ENCODE results near the gene CEP83.
A peak's percentile ranks its signal among the peaks of the same experiment; 100 is the strongest.

CEP83 gene

DNA sequence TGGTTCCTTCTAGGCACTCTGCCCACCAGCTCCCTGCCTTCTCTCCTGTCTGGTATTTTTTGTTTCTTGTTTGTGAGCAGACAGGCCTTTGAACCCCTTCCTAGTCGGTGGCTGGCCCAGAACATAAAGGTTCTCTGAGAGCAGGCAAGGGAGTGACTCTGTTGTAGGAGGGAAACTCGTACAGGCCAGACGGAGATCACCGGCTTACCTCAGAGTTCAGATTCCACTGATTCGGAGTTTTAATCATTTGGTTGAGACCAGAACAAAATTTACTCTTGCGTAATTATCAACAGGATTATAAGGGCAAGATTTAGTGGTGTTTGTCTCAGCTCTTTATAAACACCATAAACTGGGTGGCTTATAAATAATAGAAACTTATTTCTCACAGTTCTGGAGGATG, 182.9 kb downstream of the CEP83 start:
- intact Hi-C loops (cut with DNase I): no loop called here
- no peak for DNase-seq

DNA sequence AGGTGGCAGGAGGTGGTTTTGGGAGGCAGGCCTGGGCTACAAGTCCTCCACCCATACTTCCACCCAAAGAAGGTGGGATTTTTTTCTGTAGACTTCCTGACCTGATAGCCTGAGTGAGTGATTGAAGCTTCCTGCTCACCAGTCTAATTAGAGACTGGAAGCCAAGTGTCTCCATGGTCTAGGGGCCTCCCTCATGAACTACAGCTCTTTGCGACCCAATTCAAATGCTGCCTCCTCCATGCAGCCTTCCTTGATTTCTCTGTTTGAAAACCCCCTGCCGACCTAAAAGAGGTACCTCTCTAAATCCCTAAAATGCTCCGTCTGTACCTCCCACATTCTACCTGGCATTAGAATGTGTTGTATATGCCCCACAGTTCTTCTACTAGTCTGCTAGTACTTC, 186.4 kb downstream of the CEP83 start:
- intact Hi-C loops (cut with DNase I): no loop called here
- DNase-seq: no peak

DNA sequence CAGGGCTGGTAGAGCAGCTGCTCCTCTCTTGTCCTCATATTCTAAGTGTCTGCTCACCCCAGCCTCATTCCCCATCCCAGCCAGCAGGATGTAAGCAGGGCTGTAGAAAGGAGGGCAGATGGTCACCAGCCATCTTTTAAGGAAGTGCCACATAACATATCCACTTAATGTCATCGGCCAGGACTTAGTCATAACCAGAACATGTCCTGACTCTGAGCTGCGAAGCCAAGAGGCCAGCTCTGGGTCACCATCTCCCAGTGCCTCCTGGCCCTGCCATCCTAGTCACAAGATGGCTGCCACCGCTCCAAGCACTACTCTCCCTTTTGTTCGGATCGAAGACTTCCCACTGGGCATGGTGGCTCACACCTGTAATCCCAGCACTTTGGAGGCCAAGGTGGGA, 187.4 kb downstream of the CEP83 start:
- no peak for DNase-seq
- intact Hi-C loops (cut with DNase I): no loop called here

DNA sequence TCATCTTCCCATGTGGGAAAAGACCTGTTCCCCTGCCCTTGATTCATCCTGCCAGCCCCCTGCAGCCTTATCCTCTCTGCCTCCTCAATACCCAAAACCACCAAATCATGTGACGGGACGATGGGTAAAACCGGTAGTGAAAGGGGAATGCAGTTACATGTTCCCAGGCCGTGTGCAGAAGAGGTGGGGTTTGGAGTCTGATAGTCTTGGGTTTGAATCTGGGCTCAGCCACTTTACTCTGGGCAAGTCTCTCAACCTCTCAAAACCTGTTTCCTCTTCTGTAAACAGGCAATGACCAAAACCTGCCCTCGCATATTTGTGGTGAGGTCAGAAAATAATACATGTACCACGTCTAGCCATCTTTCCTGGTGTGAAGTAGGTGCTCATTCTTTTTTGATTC, 188.3 kb downstream of the CEP83 start:
- DNase-seq: no peak
- intact Hi-C loops (cut with DNase I): no loop called here

DNA sequence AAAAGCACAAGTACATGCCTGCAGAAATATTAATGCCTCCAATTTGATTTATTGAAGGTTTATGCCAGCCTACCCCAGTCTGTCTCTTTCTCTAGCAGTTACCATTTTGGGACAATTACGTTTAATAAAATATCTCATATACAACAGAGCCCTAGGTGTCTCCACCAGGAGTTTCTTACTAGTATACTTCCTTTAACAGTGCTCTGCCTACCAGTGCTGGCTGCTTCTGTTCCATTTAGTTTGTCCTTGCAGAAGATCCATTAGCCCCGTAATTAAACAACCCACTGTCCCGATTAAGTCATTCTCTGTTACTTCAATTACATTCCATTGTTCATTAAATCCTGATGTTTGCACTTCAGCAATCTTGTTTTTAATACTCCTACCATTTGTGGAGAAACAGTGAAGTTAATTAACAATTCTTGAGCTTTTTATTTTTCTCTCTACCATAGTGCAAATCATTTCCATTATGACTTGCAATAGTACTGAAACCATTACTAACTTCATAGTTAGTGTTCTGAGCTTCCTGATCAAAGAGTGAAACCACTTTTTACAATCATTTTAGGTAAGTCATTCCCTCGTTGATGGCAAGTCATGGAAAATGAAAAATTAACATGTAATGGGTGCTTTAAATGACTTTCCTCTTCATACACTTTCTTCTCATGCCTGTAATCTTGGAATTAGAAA, 190.2 kb downstream of the CEP83 start:
- intact Hi-C loops (cut with DNase I): no loop called here
- no peak for DNase-seq

DNA sequence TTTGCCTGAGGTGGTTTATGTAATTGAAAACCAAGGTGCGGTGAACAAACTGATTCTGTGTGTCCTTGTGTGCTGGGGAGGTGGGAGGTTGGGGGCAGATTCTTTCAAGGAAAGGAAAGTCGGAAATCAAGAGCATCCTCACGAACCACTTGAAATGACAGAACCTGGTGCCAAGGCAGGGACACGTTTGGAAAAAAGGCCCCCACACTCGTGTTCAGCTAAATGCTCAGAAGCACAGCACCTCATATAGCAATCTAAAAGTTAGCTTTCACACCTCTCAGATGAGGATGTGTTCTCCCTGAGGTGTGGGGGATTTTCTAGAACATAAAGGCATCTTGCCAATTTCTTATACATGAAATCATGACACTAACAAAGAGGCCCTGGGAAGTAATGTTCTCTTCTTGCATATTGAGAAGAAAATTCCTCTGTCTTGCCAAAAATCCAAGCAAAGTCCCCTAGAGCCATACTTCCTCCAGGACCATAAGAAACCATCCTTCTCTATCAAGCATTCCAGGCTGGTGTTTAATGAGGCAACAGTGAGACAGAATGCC, 191.7 kb downstream of the CEP83 start:
- peak in 1 of 10 donors; percentile 27 for DNase-seq
- intact Hi-C loops (cut with DNase I): no loop called here

DNA sequence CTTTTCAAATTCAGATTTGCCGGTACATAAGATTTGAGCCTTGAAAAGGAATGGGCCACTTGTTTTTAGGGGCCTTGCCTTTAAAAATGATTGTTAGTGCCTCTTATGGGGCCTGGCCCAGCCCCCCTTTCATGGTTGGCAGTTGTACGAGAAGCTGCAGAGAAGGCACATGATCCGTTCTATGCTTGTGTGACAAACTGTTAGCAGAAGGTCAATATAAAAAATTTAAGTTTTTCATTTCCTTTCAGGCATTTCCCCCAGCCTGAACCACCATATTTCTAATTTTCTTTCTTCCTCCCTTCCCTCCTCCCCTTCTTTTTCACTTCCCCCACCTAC, 192.2 kb downstream of the CEP83 start:
- intact Hi-C loops (cut with DNase I): no loop called here

DNA sequence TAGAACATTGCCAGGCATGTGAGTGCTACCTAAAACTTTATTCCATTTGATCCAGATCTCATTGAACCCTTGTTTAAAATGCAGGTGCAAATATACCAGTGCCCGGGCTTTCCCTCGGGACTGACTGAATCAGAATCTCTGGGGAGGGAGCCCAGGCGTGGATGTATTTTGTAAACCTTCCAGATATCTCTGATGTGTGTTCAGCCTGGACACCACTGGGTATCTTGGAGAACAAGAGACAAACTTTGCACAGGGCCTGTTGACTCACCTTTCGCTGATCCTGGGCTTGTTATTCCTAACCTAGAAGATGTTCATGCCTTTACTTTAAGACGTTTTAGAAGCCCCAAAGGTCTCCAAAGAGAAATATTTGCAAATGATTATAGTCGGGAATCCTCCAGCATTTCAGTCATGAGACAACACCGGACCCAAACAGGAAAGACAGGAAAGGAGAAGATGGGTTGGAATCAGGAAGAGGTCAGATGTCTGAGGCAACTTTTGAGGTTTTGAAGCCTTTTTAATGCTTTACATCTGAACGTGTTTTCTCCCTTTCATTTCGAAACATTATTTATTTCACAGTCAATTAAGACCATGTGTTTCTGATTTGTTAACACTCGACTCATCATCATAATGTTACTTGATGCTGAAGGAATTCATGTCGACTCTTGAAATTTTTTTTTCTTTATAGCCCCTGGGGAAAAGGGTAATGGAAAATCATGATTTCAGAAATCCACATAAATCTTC, 192.7 kb downstream of the CEP83 start:
- DNase-seq: no peak
- intact Hi-C loops (cut with DNase I): no loop called here

More for the DNA sequence above, 192.2 kb downstream of the CEP83 start:
- DNase-seq: no peak

DNA sequence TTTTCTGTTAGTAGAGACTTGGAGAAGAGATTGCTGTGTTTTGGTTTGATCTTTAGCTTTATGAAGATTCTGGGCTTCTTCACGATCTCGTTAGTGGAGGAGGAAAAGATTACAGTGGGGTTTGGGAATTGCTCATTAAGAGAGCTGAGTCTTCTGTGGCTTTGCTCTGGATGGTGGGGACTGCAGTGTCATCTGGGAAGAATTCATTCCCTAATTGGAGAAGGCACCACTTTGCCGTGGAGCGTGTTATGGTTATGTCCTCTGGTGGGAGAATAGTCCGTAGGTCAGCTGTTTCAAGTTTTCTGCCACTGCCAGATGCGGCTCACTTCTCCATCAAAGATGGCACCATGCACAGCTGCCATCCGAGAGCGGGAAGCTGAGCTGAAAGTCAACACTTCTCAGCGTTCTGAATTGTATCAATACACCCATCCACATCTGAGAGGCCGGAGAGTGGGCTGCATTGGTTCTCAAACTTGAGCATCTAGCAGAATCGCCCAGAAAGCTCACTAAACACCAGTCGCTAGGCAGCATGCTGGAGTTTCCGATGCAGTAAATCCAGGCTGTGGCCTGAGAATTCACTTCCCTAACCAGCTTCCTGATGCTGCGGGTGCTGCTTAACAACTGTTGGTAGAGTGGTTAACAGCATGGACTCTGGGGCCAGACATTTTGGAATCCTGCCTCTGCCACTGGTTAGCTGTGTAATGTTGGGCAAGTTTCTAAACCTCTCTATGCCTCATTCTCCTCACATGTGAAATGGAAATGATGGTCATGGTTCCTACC, 193.5 kb downstream of the CEP83 start:
- no peak for DNase-seq
- intact Hi-C loops (cut with DNase I): no loop called here

DNA sequence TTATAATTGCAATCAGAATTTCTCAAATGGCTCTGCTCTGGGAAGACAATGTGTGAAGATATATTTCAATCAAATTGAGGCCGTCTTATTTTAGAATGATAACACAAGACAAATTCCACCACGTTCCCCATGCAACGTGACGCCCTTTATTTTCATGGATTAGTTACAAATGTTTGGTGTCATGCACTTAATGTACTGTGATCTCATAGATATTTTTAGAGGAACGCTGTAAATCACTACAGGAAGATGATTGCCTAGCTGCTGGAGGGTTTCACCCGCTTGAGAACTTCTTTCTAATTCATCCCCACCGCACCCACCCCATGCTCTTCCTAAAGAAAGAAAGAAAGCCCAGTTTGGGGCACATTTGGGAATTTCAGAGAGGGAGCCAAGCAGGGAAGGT, 194.1 kb downstream of the CEP83 start:
- intact Hi-C loops (cut with DNase I): no loop called here
- DNase-seq: no peak

DNA sequence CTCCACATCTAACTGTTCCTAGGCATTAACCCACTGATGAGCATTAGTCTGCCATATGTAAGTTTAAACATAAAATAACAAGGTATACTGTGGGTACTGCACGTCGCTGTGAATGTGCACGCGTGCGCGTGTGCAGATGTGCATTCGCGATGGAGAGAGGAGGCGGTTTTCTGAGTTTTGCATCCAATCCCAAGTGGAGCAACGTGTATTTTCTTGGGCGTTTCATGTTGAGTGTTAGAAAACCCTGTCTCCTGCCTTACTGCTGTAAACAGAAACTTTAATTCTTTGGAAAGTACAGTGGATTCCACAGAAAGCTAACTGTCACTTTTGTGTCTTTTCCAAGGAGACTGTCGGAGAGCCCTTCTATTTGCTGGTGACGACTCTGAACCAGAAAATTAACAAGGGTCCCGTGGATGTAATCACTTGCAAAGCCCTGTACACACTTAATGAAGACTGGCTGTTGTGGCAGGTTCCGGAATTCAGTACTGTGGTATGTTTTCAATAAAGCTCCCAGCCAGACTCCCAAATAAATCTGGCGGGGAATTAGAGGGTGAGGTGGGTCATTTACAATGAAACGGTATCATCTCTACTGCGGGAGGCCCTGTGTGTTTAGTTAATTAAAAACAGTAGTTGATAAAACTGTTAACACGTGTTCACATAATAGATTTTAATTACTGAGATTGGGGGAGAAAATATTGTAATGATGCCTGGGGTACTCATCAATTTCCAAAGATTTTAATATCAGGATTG, 194.8 kb downstream of the CEP83 start:
- intact Hi-C loops (cut with DNase I): no loop called here
- no peak for DNase-seq

DNA sequence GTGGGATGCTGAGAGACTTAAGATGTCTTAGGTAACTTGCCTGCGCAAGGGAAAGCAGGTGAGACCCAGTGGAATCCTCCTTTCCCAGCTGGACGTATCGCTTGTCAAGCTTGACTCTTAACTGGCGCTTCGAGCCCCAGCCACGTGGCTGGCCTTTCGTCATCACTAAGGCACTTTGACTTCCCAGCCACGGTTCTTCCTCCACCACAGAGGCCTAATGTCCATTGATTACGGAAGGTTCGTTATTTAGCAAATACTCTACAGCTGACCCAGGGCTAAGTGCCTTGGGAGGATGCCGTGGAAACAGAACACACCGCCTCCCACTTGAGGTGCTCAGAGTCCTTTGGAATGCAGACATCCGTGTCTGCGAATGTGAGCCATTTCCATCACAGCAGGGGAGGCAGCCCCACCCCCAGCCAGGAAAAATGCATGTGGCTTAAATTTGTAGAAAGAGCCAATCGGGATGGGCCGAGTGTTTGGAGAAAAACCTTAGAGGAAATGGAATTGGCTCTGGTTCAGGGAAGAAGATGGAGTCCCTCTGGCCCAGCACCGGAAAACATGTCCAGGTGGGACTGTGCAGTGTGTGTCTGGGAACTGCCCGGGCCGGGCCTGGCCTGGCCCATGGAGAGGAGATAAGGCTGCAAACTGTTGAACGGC, 195.6 kb downstream of the CEP83 start:
- DNase-seq: no peak
- intact Hi-C loops (cut with DNase I): no loop called here

DNA sequence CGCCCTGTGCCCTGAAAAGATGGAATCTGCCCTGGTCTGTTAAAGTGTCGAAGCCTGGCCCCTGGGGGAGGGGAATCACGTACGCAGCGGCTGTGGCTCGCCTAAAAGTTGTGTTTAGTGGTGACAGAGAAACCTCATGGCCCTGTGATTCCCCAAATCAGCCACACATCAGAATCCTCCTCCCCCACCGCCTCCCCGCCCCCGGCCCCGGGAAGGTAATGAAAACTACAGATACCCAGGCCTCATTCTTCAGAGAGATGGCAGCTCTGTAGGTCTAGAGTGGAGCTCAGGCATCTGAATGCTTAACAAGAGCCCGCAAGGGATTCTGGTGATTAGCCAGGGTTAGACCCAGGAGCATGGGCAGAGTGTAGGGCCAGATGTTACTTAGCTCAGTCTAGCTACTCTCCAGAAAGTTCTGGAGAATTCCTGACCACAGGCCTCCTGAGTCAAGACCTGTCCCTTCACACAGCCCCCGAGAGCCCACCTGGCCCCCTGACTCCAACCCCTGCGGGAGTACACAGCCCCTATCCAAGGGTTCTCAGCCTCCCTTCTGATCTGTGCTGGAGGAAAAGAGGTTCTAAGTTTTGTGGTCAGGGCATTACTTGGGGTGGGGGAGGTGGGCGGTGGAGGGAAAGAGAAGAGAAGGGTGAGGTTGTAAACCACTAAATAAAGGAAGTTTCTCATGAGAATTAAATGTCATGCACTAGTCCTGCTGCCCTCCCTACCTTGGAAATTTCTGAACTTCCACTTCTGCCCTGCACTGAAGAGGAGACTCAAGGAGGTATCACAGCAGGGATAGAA, 196.5 kb downstream of the CEP83 start:
- DNase-seq: no peak
- intact Hi-C loops (cut with DNase I): no loop called here

DNA sequence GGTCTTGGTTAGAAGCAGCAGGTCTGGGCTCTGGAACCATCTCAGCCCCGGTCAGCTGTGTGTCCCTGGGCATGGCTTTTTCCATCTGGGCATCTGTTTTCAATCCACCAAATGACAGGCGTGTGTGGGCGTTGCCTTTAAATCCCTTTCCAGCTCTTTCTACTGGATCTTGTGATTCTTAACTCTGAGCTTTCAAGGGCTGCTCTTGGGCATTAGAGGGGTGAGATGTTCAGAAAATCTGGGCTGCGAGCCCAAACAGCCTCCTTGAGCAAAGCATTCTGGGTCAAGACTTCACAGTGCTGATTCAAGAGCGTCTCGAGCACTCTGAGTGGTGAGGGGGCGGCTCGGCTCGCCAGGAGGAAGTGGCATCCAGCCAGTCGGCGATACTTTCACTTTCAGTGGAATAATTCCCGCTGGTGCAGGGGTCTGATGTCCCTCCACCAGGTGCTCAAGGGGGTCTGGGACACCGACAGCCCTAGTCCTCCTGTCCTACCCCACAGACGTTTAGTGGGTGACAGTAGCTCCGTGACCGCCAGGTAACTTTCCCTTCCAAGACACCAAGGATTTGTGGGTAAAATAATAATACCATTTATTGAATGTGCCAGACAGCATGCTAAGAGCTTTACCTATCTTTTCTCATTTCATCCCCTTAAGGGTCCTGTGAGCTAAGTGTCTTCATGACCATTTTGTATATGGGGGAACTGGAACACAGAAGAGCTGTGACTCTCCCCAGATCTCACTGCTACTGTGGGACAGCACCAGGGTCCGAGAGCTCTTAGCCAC, 197.2 kb downstream of the CEP83 start:
- intact Hi-C loops (cut with DNase I): no loop called here
- peak; percentile 60 to 96 (median 72) for DNase-seq

DNA sequence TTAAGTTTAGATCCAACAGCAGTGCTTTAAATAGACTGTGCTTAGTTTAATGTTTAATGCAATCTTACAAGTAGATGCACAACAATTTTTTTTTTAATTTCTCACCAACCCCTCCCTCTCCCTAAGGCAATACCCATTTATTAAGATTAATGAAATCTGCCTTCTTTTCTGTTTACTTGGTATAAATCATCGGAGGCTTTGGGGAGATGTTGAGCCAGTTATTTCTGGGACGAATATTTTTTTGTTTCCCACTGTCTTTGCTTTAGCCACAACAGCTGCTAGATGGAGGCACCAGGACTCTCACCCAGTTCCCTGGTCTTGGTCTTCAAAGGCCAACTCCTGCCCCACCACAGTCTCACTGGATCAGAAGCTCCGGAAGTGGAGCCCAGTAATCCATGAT, 197.9 kb downstream of the CEP83 start:
- intact Hi-C loops (cut with DNase I): no loop called here
- no peak for DNase-seq

DNA sequence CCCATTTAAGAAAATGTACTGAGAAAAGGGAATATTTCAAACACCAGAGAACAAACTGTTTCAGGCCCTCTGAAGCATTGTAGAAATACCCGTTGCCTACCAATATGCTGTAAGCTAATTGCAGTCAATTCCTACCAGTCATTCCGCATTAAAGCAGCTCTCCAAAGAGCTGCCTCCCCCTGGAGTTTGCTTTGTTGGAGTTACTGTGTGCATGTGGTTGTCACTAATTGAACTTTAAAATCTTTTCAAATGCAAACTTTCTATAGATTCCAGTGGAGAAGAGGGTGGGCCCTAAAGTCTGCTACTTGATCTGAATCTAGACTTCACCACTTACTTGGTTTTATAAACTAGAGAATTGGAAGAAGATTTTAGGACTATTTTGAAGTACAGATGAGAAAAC, 198.5 kb downstream of the CEP83 start:
- no peak for DNase-seq
- intact Hi-C loops (cut with DNase I): no loop called here

DNA sequence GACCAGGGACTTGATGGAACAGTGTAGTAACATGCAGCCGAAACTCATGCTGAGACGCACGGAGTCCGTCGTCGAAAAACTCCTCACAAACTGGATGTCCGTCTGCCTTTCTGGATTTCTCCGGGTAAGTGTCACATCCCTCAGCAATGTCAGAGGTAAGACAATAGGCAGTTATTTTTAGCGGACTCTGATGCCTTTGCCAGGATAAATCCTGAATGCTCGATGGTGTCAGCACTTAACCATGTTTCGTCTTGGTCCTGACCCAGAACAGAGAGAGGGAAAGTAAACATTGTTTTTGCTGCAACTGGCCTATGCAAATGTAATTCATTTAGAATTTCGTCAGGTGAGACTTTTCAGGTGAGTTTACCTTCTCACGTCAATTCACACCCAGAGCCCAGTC, 198.9 kb downstream of the CEP83 start:
- no peak for DNase-seq
- intact Hi-C loops (cut with DNase I): no loop called here

DNA sequence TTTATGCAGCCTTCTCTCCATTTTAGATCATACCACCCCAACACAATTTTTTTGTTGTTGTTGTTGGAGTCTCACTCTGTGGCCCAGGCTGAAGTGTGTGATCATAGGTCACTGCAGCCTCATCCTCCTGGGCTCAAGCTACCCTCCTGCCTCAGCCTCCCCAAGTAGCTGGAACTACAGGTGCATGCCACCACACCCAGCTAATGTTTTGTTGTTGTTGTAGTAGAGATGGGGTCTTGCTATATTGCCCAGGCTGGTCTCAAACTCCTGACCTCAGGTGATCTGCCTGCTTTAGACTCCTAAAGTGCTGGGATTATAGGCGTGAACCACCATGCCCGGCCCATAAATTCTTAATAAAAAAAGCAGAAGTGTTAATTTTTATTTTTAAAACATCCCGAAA, 199.7 kb downstream of the CEP83 start:
- no peak for DNase-seq
- intact Hi-C loops (cut with DNase I): no loop called here

DNA sequence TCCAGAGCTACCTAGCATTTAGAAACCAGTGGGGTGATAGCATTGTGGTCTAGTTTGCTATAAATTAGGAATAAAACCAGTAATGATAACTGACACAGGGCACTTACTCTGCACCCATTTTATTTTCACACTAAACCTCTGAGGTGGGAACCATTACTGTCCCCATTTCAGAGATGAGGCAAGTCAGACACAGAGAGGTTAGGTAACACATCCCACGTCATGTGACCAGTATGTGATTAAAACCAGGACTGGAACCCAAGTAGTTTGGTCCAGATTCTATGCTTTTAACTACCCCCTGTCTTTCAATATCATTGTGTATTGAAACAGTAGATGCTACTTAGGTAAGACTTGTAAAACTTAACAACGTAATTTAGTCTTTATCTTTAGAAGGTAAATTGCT, 201.1 kb downstream of the CEP83 start:
- intact Hi-C loops (cut with DNase I): loop anchor here (10.0 kb wide), 1 partner anchor 104 kb away; no protein-coding TSS in a partner anchor

More for the DNA sequence above, 201.1 kb downstream of the CEP83 start:
- DNase-seq: no peak
